ENCODE results near the gene SNX10. TPM values are rescaled to one million over a fixed set of nuclear protein-coding genes. Genes with fewer than 3 reads are reported as not detected.

SNX10 gene
- total RNA-seq, 1 experiment from 2014 or later = 9.4 TPM

DNA sequence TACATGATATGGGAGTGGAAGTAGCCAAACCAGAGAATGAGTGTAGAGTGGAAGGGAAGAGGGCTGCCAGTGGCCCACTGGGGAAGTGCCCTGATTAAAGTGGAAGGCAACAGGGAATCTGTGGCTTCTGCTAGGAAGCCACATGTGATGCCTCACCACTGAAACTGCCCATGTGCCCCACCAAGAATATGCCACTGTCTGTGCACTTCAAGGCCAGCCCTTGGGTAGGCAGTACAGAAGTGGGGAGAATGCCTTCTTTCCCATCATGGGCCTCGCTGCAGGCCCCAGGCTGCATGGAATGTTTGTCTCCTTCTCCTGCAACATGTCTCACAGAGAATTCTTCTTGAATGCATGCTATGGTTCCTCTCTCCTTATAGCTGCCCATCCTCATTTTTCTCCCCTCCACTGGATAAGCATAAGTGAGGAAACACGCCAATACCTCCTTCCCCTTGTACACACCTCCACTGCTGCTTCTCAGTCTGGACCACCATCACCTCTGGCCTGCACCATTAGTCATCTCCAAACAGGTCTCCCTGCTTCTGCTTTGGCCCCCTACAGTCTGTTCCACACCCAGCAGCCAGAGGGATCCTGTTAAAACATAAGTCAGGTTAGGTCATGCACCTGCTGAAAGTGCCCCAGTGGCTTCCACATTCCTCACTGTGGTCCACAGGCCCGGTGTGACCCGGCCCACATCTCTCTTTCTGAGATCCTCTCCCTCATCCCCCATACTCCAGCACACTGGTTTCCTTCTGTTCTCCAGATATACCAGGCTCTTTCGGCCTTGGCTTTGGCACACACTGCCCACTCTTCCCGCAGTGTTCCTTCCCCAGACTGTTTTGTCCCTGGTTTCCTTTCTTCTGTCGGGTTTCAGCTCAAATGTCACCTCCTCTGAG is 37.1 kb downstream of the SNX10 start:
- Mint-ChIP-seq H3K4me3 (no peak overlapping the region), H3K27ac (peak overlapping the region in 1 of 3 experiments; percentile 28; a peak in 1 of 7 replicates), H3K4me1 (no peaks in the 10 kb centered on the region), H3K27me3 (ENCODE audit: low read depth) (no peaks in the 10 kb centered on the region), H3K9me3 (peaks cover 6 to 10% of the 10 kb centered on the region in 2 experiments; a peak in 3 of 5 replicates), H3K36me3 (ENCODE audit: insufficient read depth in 1 of 3, low read depth in 3 of 3) (peaks cover 0 to 4% (median 3%) of the 10 kb centered on the region in 3 experiments; a peak in 3 of 7 replicates)
- Histone ChIP-seq H3K23me2 (ENCODE audit: insufficient read length, low read depth, low read length, poor library complexity, severe bottlenecking) (no peaks in the 10 kb centered on the region), H2BK12ac (ENCODE audit: insufficient read length, low read depth, low read length) (no peak overlapping the region), H4K5ac (ENCODE audit: insufficient read length, low read depth, low read length) (no peak overlapping the region), H2BK20ac (ENCODE audit: low read depth, low read length, poor library complexity, severe bottlenecking) (no peak overlapping the region), H2BK15ac (ENCODE audit: low read depth, low read length) (no peak overlapping the region), H3K56ac (ENCODE audit: insufficient read length, low read depth, low read length) (no peak overlapping the region), H3K79me1 (ENCODE audit: insufficient read depth, low read depth, low read length, poor library complexity, severe bottlenecking) (no peaks in the 10 kb centered on the region), H3K27me3 (ENCODE audit: insufficient read depth, low read length) (no peaks in the 10 kb centered on the region), H3K18ac (ENCODE audit: insufficient read length, low read depth, low read length) (no peak overlapping the region), H3K9me3 (ENCODE audit: control insufficient read depth, low read depth, low read length) (no peaks in the 10 kb centered on the region), H2AK5ac (ENCODE audit: insufficient read length, low read length) (no peak overlapping the region), H2BK5ac (ENCODE audit: insufficient read length, low read length) (no peak overlapping the region), H2BK120ac (ENCODE audit: low read depth, low read length, poor library complexity, severe bottlenecking) (no peak overlapping the region), H2AFZ (ENCODE audit: low read length) (no peak overlapping the region), H3K4ac (ENCODE audit: low read depth, low read length) (no peak overlapping the region), H4K91ac (ENCODE audit: insufficient read length, low read depth, low read length) (no peak overlapping the region), H3K4me1 (ENCODE audit: insufficient read depth, low read length) (no peaks in the 10 kb centered on the region), H3K23ac (ENCODE audit: insufficient read length, low read depth, low read length) (no peak overlapping the region), H3K9ac (ENCODE audit: extremely low read depth, insufficient read length, low read length) (no peak overlapping the region), H3T11ph (ENCODE audit: low read length) (no peak overlapping the region), H3K79me2 (ENCODE audit: insufficient read depth, low read length) (no peaks in the 10 kb centered on the region), H4K8ac (replicated peaks; ENCODE audit: insufficient read length, low read depth, low read length) (no peak overlapping the region), H3K27ac (ENCODE audit: insufficient read length, low read depth, low read length) (no peak overlapping the region), H3K14ac (ENCODE audit: insufficient read depth, low read length) (no peak overlapping the region), H3K4me2 (ENCODE audit: insufficient read depth, insufficient read length, low read length) (no peak overlapping the region), H4K20me1 (ENCODE audit: control insufficient read depth, insufficient read depth, insufficient read length) (no peaks in the 10 kb centered on the region)
- TF ChIP-seq, protein P1, sequence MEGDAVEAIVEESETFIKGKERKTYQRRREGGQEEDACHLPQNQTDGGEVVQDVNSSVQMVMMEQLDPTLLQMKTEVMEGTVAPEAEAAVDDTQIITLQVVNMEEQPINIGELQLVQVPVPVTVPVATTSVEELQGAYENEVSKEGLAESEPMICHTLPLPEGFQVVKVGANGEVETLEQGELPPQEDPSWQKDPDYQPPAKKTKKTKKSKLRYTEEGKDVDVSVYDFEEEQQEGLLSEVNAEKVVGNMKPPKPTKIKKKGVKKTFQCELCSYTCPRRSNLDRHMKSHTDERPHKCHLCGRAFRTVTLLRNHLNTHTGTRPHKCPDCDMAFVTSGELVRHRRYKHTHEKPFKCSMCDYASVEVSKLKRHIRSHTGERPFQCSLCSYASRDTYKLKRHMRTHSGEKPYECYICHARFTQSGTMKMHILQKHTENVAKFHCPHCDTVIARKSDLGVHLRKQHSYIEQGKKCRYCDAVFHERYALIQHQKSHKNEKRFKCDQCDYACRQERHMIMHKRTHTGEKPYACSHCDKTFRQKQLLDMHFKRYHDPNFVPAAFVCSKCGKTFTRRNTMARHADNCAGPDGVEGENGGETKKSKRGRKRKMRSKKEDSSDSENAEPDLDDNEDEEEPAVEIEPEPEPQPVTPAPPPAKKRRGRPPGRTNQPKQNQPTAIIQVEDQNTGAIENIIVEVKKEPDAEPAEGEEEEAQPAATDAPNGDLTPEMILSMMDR (conservative IDR thresholded peaks at IDR 0.05) = no peak
- no peak for DNase-seq
- no CpG with 5 or more reads among the region's 7 CpGs for WGBS (ENCODE audit: extremely low coverage, insufficient read length, low lambda C conversion rate)

All from H9 (cell line).